A172 (cell line): Measurements from ENCODE around the gene SMIM24. TPM values are rescaled to one million over a fixed set of nuclear protein-coding genes. Genes with fewer than 3 reads are reported as not detected.

ENCODE experiments used
- DNase-seq: peaks from one replicate; pipeline ENCODE4 v3.0.0-alpha.2; 2015; ENCODE audit warnings: low spot score
- total RNA-seq: library from RNA; depleted of rRNA; stranded (reverse); fragments of >200 nt; shearing (Covaris generic); gene quantifications from 2 replicates; pipeline ENCODE4 v1.2.3, GENCODE V29; 2014

SMIM24 gene
- total RNA-seq, 1 experiment from 2014 or later, result not detected

GRCh38 chr19:3497757-3498520 lies 17.6 kb upstream of the SMIM24 start:
- no peak for DNase-seq

GRCh38 chr19:3496392-3497273 lies 16.3 kb upstream of the SMIM24 start:
- DNase-seq, result no peak

GRCh38 chr19:3494559-3494958 lies 14.2 kb upstream of the SMIM24 start:
- DNase-seq, result no peak

GRCh38 chr19:3494051-3494450 lies 13.7 kb upstream of the SMIM24 start:
- DNase-seq, result no peak

GRCh38 chr19:3493651-3494050 lies 13.3 kb upstream of the SMIM24 start:
- DNase-seq, result no peak

- no peak for DNase-seq
These were observed 12.6 kb upstream of the SMIM24 start for GRCh38 chr19:3492919-3493318.

GRCh38 chr19:3492131-3492839 lies 12.0 kb upstream of the SMIM24 start:
- no peak for DNase-seq

- DNase-seq, result no peak
These were observed 11.2 kb upstream of the SMIM24 start for GRCh38 chr19:3491396-3492119.

- DNase-seq, result no peak
These were observed 2.9 kb upstream of the SMIM24 start, which contains the start of gene SMIM44 for GRCh38 chr19:3483226-3483628. Gene SMIM44, minus strand, starts transcription at chr19:3483441. Its CDS starts 38 bp downstream, at chr19:3483403.

- no peak for DNase-seq
These were observed 2.3 kb upstream of the SMIM24 start for GRCh38 chr19:3482507-3483225.

GRCh38 chr19:3481241-3482090 lies 1.1 kb upstream of the SMIM24 start:
- peak; percentile 52 for DNase-seq

- no peak for DNase-seq
These were observed 500 bp downstream of the SMIM24 start for GRCh38 chr19:3479834-3480215.

GRCh38 chr19:3479177-3479833 lies 1.0 kb downstream of the SMIM24 start:
- DNase-seq, result no peak

GRCh38 chr19:3478409-3479176 lies 1.7 kb downstream of the SMIM24 start:
- no peak for DNase-seq

GRCh38 chr19:3477951-3478350 lies 2.4 kb downstream of the SMIM24 start:
- no peak for DNase-seq

GRCh38 chr19:3477506-3477905 lies 2.8 kb downstream of the SMIM24 start:
- no peak for DNase-seq

GRCh38 chr19:3476830-3477229 lies 3.5 kb downstream of the SMIM24 start:
- no peak for DNase-seq

GRCh38 chr19:3475449-3475848 lies 4.9 kb downstream of the SMIM24 start:
- DNase-seq, result no peak

GRCh38 chr19:3474614-3475013 lies 5.7 kb downstream of the SMIM24 start:
- DNase-seq, result no peak
